WI38 (cell line): Measurements from ENCODE around the gene KRTAP10-5.
"Not testable (repeated sequence)": the region's sequence is repeated elsewhere in the genome, so short reads cannot be mapped to it uniquely, and the experiment has no call there.

ENCODE experiments used
- H3K4me3 ChIP-seq: 2 replicates; pipeline ENCODE4 v1.5.1; 2011; ENCODE audit warnings: low read depth, mild to moderate bottlenecking, control low read depth, low read length
- TF ChIP-seq, protein P1 (sequence below): IDR thresholded peaks from 2 replicates; pipeline ENCODE4 v1.5.1; 2012; ENCODE audit warnings: low read depth, mild to moderate bottlenecking, control low read depth, low read length

KRTAP10-5 gene

DNA sequence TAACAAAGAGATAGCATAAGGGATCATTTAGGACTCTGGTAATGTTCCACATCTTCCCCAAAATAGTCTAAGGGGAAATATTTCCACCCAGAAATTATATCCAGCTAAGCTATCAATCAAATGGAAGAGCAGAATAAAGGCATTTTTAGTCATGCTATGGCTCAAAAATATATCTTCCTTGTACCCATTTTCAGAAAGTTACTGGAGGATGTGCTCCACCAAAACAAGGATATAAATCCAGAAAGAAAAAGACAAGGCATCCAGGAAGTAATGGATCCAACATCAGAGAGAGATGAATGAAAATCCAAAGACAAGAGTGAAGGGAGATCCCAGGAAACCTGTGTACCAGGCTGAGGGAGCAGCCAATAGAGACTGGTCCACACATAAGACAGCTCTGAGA lies 28.8 kb upstream of the KRTAP10-5 start:
- no peak overlapping the region for H3K4me3 ChIP-seq
- TF ChIP-seq, protein P1, sequence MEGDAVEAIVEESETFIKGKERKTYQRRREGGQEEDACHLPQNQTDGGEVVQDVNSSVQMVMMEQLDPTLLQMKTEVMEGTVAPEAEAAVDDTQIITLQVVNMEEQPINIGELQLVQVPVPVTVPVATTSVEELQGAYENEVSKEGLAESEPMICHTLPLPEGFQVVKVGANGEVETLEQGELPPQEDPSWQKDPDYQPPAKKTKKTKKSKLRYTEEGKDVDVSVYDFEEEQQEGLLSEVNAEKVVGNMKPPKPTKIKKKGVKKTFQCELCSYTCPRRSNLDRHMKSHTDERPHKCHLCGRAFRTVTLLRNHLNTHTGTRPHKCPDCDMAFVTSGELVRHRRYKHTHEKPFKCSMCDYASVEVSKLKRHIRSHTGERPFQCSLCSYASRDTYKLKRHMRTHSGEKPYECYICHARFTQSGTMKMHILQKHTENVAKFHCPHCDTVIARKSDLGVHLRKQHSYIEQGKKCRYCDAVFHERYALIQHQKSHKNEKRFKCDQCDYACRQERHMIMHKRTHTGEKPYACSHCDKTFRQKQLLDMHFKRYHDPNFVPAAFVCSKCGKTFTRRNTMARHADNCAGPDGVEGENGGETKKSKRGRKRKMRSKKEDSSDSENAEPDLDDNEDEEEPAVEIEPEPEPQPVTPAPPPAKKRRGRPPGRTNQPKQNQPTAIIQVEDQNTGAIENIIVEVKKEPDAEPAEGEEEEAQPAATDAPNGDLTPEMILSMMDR, result no peak

- TF ChIP-seq, protein P1, result no peak
- no peak overlapping the region for H3K4me3 ChIP-seq
These were observed 26.1 kb upstream of the KRTAP10-5 start for GRCh38 chr21:44606495-44606894.

DNA sequence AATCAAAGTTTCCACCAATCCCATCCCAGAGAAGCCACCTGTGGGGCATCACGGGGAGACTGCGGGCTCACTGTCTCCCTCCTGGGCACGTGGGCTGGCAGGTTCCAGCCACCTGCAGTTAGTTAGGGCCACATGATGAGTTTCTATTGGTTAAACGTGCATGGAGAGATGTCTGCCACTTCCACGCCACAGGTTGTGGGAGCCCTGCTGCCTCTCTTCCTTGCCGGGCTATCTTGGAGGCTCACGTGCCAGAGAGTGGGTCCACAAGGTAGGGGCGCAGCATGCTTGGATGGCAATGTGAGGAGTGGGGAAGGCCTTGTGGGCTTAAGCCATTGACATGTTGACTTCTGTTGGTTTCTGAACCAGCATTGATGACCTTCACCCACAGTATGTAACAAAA lies 23.5 kb upstream of the KRTAP10-5 start:
- H3K4me3 ChIP-seq, result no peak overlapping the region
- TF ChIP-seq, protein P1, result no peak

- no peak overlapping the region for H3K4me3 ChIP-seq
- TF ChIP-seq, protein P1, result no peak
These were observed 22.9 kb upstream of the KRTAP10-5 start for GRCh38 chr21:44603109-44603875.

GRCh38 chr21:44602463-44602850 lies 22.1 kb upstream of the KRTAP10-5 start:
- H3K4me3 ChIP-seq, result no peak overlapping the region
- TF ChIP-seq, protein P1, result no peak

- TF ChIP-seq, protein P1, result no peak
- no peak overlapping the region for H3K4me3 ChIP-seq
These were observed 21.4 kb upstream of the KRTAP10-5 start for GRCh38 chr21:44601596-44602462.

GRCh38 chr21:44601091-44601490 lies 20.7 kb upstream of the KRTAP10-5 start:
- not testable (repeated sequence) for H3K4me3 ChIP-seq

GRCh38 chr21:44600118-44600978 lies 19.9 kb upstream of the KRTAP10-5 start, which contains the start of gene KRTAP10-7:
Gene KRTAP10-7, plus strand, starts transcription at chr21:44600597. Its CDS starts 25 bp downstream, at chr21:44600622.
- not testable (repeated sequence) for H3K4me3 ChIP-seq
